H54 (cell line): ENCODE measurements around the gene SLC2A10.

Experiments used
- DNase-seq: peaks from one replicate; pipeline ENCODE4 v3.0.0; 2011; ENCODE audit warnings: low spot score, mixed read lengths; ENCODE audit not compliant: insufficient read length
- FAIRE-seq: peaks from 3 replicates; lab custom pipeline; 2011; peaks lifted over from hg19 to GRCh38; lab: Jason Lieb, UNC
- POLR2A ChIP-seq: IDR thresholded peaks from 2 replicates; pipeline ENCODE4 v1.6.1; 2011; ENCODE audit warnings: low read depth, mild to moderate bottlenecking, low read length

Gene SLC2A10

DNA sequence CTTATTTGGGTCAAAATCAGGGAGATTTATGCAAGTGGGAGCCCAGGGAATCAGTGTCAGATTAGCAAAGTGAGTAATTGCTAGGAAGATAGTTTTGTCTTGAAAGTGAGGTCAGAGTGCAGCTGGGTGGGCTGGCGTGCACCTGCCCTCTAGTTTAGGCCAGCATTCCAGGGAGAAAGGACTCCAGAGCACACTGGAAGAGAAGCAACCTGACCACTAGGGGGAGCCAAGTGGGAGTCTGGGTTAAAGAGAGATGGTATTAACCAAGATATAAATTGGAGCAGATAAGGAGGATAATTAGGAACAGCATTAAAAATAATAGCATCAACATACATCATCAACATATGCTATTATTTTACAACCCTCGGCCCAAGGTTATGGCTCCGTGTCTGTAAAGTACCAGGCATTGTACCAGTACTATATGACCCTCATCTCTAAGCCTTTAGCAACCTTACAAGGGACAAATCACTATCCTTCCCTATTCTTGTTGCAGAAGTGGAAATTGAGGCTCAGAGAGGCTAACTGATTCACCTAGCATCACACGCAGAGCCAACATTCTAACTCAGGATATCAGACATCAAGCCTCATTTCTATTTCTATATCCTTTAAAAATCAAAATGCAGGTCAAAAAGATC is 57.8 kb downstream of the SLC2A10 start:
- TF ChIP-seq POLR2A, result no peak
- FAIRE-seq (no peak), DNase-seq (peak; percentile 40)

DNA sequence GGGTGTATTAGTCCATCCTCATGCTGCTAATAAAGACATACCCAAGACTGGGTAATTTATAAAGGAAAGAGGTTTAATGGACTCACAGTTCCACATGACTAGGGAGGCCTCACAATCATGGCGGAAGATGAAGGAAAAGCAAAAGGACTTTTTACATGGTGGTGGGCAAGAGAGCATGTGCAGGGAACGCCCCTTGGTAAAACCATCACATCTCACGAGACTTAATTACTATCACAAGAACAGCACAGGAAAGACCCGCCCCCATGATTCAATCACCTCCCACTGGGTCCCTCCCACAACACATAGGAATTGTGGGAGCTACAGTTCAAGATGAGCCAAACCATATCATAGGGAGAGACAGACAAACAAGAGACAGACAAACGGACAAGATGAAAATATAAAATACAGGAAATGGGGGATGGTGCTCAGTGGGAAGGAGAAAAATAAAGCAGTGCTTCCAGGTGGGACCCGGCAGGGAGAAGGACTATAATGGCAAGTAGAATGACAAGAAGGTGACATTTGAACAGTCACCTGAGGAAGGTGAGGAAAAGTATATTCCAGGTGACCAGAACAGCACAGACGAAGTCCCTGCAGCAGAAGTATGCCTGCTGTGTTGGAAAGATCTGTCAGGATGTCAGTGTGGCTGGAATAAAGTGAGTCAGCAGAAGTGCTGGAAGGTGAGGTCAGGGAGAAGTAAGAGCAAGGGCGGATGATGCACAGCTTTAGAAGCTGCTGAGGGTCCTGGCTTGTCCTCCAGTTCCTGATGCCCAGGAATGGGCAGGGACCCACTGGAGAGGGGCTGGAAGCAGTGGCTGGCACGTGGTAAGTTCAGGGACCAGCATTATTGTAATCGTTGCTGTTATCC is 61.1 kb downstream of the SLC2A10 start:
- TF ChIP-seq POLR2A, result no peak
- no peak for FAIRE-seq
- no peak for DNase-seq

DNA sequence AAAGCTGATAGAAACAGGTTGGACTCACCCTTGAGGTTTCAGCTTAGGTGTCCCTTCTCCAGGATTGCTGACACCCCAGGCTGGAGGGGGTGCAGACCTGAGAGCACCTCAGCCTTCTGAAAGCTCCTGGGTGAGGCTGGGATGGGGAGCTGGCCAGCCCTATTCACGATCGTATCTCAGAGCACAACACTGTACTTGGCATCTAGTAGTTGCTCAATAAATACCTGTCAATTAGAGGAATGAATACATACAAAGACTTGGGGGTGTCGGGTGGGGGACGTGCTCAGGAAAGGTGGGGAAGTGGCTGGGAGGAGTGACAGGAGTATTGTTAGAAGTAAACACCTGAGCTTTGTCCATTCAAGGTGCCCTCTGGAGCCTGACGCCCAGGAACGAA is 61.7 kb downstream of the SLC2A10 start:
- no peak for FAIRE-seq

DNA sequence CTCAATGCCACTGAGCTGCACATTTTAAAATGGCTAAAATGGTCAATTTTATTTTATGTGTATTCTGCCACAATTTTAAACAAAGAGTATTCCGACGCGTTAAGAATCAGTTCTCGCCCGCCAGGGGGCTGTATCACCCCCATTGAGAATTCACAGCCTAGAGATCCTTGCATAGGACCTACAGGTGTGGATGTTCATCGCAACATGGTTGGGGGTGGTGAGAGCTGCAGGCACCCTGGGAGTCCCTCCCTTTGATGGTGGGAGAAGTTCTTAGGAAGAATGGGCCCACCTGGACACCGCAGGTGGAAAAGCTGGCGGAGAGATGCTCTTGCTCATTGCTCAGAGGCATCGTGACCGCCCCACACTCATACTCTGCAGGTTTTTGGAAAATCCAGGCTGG is 63.5 kb downstream of the SLC2A10 start:
- FAIRE-seq (no peak), DNase-seq (no peak)
- no peak for TF ChIP-seq POLR2A

More for the DNA sequence above, 61.7 kb downstream of the SLC2A10 start:
- no peak for DNase-seq
- TF ChIP-seq POLR2A, result no peak

DNA sequence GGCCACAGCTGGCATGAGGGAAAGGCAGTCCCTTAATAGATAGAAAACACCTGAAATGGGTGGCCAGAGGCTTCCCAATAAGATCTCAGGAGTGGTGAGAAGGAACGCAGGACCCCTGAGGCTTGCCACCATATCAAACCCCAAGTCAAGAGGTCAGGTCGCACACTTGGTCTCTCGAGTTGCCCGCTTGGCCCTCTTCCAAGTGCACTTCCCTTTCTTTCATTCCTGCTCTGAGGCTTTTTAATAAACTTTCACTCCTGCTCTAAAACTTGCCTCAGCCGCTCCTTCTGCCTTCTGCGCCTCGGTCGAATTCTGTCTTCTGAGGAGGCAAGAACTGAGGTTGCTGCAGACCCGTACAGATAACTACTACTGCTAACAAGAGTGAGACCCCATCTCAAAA is 64.2 kb downstream of the SLC2A10 start:
- FAIRE-seq (no peak), DNase-seq (no peak)
- no peak for TF ChIP-seq POLR2A

DNA sequence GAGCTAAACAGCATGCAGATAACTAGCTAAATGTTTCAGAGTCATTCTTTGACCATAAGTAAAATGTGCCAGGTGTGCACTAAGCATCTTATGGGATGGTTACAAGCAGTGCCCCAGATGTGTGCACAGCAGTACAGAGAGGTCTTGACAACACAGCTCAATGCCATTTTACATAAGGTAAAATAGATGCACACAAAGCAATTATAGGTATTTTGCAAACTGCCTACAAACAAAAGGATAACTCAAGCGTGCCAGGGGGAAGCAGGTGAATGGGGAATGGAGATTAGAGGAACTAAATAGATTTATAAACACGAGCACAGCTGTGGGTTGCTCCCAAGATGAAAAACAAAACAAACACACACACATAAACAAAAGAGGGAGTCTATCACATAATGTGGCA is 64.8 kb downstream of the SLC2A10 start:
- DNase-seq (no peak), FAIRE-seq (no peak)
- TF ChIP-seq POLR2A, result no peak

DNA sequence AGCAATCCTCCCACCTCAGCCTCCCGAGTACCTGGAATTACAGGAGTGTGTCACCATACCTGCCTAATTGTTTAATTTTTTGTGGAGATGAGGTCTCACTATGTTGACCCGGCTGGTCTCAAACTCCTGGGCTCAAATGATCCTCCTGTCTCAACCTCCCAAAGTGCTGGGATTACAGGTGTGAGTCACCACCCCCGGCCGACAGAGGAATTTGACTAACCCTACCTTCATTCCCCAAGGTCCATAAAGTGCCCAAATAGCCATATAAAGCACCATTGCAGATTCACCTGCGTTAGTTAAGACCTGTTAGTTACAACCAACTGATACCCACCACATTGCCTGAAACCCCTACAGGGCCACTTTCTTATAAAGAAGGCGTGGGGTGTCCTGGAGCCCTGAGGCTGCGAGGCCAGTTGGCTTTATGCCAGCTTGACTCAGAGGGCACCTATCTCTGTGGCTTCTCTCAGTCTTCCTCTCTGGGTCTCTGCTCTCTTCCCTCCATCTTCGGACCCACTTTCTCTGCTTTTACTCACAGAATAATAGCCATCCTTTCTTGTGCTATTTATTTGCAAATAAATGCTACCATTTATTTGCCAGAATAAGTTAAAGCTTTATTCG is 65.6 kb downstream of the SLC2A10 start:
- FAIRE-seq, result no peak
- TF ChIP-seq POLR2A, result no peak
- no peak for DNase-seq

DNA sequence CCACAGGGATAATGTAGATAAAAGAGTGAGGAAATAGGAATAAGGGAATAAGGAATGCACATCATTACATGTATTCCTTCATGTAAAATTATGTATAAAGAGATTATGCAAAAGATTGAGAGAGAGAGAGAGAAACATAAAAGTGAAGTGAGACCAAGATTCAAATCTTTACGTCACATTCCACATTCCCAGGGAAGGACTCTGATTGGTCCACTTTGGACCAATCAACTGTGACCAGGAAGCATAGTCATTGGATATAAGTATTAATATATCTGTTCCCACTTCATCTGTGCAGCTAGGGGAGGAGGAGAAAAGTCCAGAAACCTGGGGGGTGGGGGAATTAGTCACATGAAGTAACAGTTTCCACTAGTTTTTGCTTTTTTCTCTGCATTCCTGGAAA is 66.4 kb downstream of the SLC2A10 start:
- no peak for TF ChIP-seq POLR2A
- FAIRE-seq, result no peak
- DNase-seq, result no peak

DNA sequence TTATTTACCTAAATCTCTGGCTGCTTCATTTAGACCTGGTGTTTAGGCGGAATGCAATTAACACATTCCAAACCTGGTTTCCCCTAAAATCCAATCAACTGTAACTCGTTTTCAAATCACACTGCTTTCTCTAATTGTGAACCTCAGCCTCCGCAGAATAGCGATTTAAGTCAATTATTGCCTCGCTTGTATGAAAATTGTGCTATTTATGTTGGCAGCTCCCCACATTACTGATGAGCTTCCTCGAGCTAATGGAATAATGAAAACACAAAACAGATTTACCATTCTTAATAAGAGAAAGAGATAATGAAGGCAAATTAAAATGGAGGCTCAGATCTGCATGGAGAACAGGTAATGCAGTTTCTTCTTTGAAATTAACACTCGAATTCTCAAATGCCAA is 67.9 kb downstream of the SLC2A10 start:
- FAIRE-seq (no peak), DNase-seq (no peak)
- TF ChIP-seq POLR2A, result no peak

DNA sequence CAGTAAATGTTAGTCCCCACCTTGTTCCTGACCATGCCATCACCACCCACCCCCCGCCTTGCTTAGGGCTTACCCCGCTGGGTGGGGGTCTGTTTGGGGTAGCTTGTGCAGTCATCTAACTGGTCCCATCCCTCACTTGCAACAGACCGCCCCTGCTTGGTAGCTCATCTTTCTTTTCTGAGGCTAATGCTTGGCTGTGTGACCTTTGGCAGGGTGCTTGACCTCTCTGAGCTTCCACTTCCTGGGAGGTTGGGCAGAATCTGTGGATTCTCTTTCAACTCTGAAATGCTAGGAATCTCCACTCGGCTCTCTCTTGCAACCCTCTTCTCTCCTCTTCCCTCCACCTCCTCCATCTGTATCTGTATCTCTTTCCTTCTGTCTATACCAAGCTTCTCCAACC is 70.4 kb downstream of the SLC2A10 start:
- FAIRE-seq (no peak), DNase-seq (no peak)
- no peak for TF ChIP-seq POLR2A

DNA sequence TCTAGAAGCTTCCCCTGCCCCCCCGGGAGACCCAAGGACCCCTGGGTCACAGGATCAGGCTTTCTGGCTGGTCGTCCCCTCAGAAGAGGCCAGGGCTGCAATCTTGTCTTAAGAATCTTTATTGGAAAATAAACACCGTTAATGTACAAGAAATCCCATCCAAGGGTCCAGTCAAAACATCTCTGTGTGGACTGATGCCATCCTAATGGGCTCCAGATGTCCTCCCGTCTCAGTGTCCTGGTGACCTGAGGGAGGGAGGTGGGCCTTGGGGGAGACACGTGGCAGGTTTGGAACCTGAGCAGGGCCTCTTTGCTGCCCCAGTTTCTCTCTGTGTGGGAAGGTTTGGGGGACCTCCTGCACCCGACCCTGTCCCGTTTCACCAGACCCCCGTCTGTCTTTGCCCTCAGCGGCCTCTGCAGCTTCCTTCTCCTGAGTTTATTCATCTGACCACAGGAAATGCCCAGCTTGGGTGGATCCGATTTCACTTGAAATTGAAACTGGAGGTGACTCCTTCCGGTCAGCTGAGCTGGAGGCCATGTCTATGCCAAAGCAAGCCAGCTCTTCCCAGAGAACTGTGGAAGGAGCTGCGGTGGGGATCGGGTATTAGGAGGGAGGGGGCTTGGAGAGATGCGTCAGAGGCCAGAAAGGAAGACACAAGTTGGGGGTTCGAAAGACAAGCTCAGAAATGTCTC is 75.1 kb downstream of the SLC2A10 start:
- 0 out of 2 replicates have a peak, but pooled peaks have one; percentile 11 for TF ChIP-seq POLR2A

More for the DNA sequence above, 75.1 kb downstream of the SLC2A10 start:
- FAIRE-seq (no peak), DNase-seq (peak; percentile 19)
